HEK293 (cell line): ENCODE data around the gene DBN1.

Experiments
- KLF8 ChIP-seq: fragments of 450-650 bp; formaldehyde crosslinking; IDR thresholded peaks from 2 replicates; pipeline ENCODE4 v1.5.1; 2016; ENCODE audit warnings: missing biosample characterization, missing genetic modification characterization
- KLF9 ChIP-seq: fragments of 450-650 bp; formaldehyde crosslinking; IDR thresholded peaks from 2 replicates; pipeline ENCODE4 v1.5.1; 2016; ENCODE audit warnings: missing biosample characterization, missing genetic modification characterization, low read depth
- MZF1 ChIP-seq: fragments of 450-650 bp; formaldehyde crosslinking; IDR thresholded peaks from 2 replicates; pipeline ENCODE4 v1.5.1; 2017; ENCODE audit warnings: missing biosample characterization, missing genetic modification characterization, borderline replicate concordance
- OSR2 ChIP-seq: fragments of 450-650 bp; formaldehyde crosslinking; IDR thresholded peaks from 2 replicates; pipeline ENCODE4 v1.5.1; 2016; ENCODE audit warnings: missing biosample characterization, missing genetic modification characterization
- RBAK ChIP-seq: fragments of 450-650 bp; formaldehyde crosslinking; IDR thresholded peaks from 2 replicates; pipeline ENCODE4 v1.5.1; 2016; ENCODE audit warnings: missing biosample characterization, missing genetic modification characterization
- SCRT1 ChIP-seq: fragments of 450-650 bp; formaldehyde crosslinking; IDR thresholded peaks from 2 replicates; pipeline ENCODE4 v1.5.1; 2016; ENCODE audit warnings: missing biosample characterization, missing genetic modification characterization, borderline replicate concordance
- SP7 ChIP-seq: fragments of 450-650 bp; formaldehyde crosslinking; IDR thresholded peaks from 2 replicates; pipeline ENCODE4 v1.5.1; 2016; ENCODE audit warnings: missing biosample characterization, missing genetic modification characterization
- TSHZ1 ChIP-seq: fragments of 450-650 bp; formaldehyde crosslinking; IDR thresholded peaks from 2 replicates; pipeline ENCODE4 v1.5.1; 2016; ENCODE audit warnings: missing biosample characterization, missing genetic modification characterization, borderline replicate concordance
- ZBTB21 ChIP-seq: fragments of 450-650 bp; formaldehyde crosslinking; IDR thresholded peaks from 2 replicates; pipeline ENCODE4 v1.5.1; 2017; ENCODE audit warnings: missing biosample characterization, missing genetic modification characterization
- ZBTB48 ChIP-seq: fragments of 450-650 bp; formaldehyde crosslinking; IDR thresholded peaks from 2 replicates; pipeline ENCODE4 v1.5.1; 2016; ENCODE audit warnings: missing biosample characterization, missing genetic modification characterization
- ZBTB8A ChIP-seq: fragments of 450-650 bp; formaldehyde crosslinking; IDR thresholded peaks from 2 replicates; pipeline ENCODE4 v1.5.1; 2016; ENCODE audit warnings: missing biosample characterization, missing genetic modification characterization
- ZFP41 ChIP-seq: fragments of 450-650 bp; formaldehyde crosslinking; IDR thresholded peaks from 2 replicates; pipeline ENCODE4 v1.5.1; 2016; ENCODE audit warnings: missing biosample characterization, missing genetic modification characterization, borderline replicate concordance
- ZNF155 ChIP-seq: fragments of 450-650 bp; formaldehyde crosslinking; IDR thresholded peaks from 2 replicates; pipeline ENCODE4 v1.5.1; 2016; ENCODE audit warnings: missing biosample characterization, missing genetic modification characterization
- ZNF174 ChIP-seq: fragments of 450-650 bp; formaldehyde crosslinking; IDR thresholded peaks from 2 replicates; pipeline ENCODE4 v1.5.0; 2017; ENCODE audit warnings: missing biosample characterization, mild to moderate bottlenecking, missing genetic modification characterization
- ZNF2 ChIP-seq: fragments of 450-650 bp; formaldehyde crosslinking; IDR thresholded peaks from 2 replicates; pipeline ENCODE4 v1.5.1; 2016; ENCODE audit warnings: missing biosample characterization, missing genetic modification characterization
- ZNF202 ChIP-seq: fragments of 450-650 bp; formaldehyde crosslinking; IDR thresholded peaks from 2 replicates; pipeline ENCODE4 v1.5.1; 2016; ENCODE audit warnings: missing biosample characterization, missing genetic modification characterization, borderline replicate concordance
- ZNF221 ChIP-seq: fragments of 450-650 bp; formaldehyde crosslinking; IDR thresholded peaks from 2 replicates; pipeline ENCODE4 v1.5.1; 2017; ENCODE audit warnings: missing biosample characterization, missing genetic modification characterization, borderline replicate concordance
- ZNF302 ChIP-seq: fragments of 450-650 bp; formaldehyde crosslinking; IDR thresholded peaks from 2 replicates; pipeline ENCODE4 v1.5.1; 2016; ENCODE audit warnings: missing biosample characterization, missing genetic modification characterization, low read depth
- ZNF335 ChIP-seq: fragments of 450-650 bp; formaldehyde crosslinking; conservative IDR thresholded peaks from 2 replicates; pipeline ENCODE4 v1.5.1; 2016; ENCODE audit warnings: missing biosample characterization, missing genetic modification characterization
- ZNF398 ChIP-seq: fragments of 450-650 bp; formaldehyde crosslinking; IDR thresholded peaks from 2 replicates; pipeline ENCODE4 v1.5.1; 2017; ENCODE audit warnings: missing biosample characterization, missing genetic modification characterization
- ZNF404 ChIP-seq: fragments of 450-650 bp; formaldehyde crosslinking; IDR thresholded peaks from 2 replicates; pipeline ENCODE4 v1.5.1; 2017; ENCODE audit warnings: missing biosample characterization, missing genetic modification characterization
- ZNF473 ChIP-seq: fragments of 450-650 bp; formaldehyde crosslinking; IDR thresholded peaks from 2 replicates; pipeline ENCODE4 v1.5.1; 2017; ENCODE audit warnings: missing biosample characterization, missing genetic modification characterization
- ZNF488 ChIP-seq: fragments of 450-650 bp; formaldehyde crosslinking; IDR thresholded peaks from 2 replicates; pipeline ENCODE4 v1.5.1; 2016; ENCODE audit warnings: missing biosample characterization, missing genetic modification characterization
- ZNF510 ChIP-seq: fragments of 450-650 bp; formaldehyde crosslinking; IDR thresholded peaks from 2 replicates; pipeline ENCODE4 v1.5.1; 2018; ENCODE audit warnings: mild to moderate bottlenecking, missing genetic modification characterization, missing biosample characterization; ENCODE audit not compliant: insufficient replicate concordance
- ZNF544 ChIP-seq: fragments of 450-650 bp; formaldehyde crosslinking; IDR thresholded peaks from 2 replicates; pipeline ENCODE4 v1.5.0; 2017; ENCODE audit warnings: missing biosample characterization, missing genetic modification characterization
- ZNF549 ChIP-seq: fragments of 450-650 bp; IDR thresholded peaks from 2 replicates; pipeline ENCODE4 v1.5.1; 2018; ENCODE audit warnings: missing biosample characterization, missing genetic modification characterization, mild to moderate bottlenecking, inconsistent platforms, moderate library complexity
- ZNF558 ChIP-seq: fragments of 450-650 bp; formaldehyde crosslinking; IDR thresholded peaks from 2 replicates; pipeline ENCODE4 v1.5.1; 2016; ENCODE audit warnings: missing biosample characterization, missing genetic modification characterization
- ZNF560 ChIP-seq: fragments of 450-650 bp; formaldehyde crosslinking; IDR thresholded peaks from 2 replicates; pipeline ENCODE4 v1.5.1; 2017; ENCODE audit warnings: missing biosample characterization, missing genetic modification characterization, borderline replicate concordance
- ZNF561 ChIP-seq: fragments of 450-650 bp; IDR thresholded peaks from 2 replicates; pipeline ENCODE4 v1.5.1; 2018; ENCODE audit warnings: missing biosample characterization, missing genetic modification characterization, borderline replicate concordance
- ZNF585B ChIP-seq: fragments of 450-650 bp; formaldehyde crosslinking; IDR thresholded peaks from 2 replicates; pipeline ENCODE4 v1.5.1; 2016; ENCODE audit warnings: missing biosample characterization, missing genetic modification characterization
- ZNF701 ChIP-seq: fragments of 450-650 bp; formaldehyde crosslinking; IDR thresholded peaks from 2 replicates; pipeline ENCODE4 v1.5.1; 2016; ENCODE audit warnings: missing biosample characterization, missing genetic modification characterization
- ZSCAN23 ChIP-seq: fragments of 450-650 bp; formaldehyde crosslinking; IDR thresholded peaks from 2 replicates; pipeline ENCODE4 v1.5.1; 2016; ENCODE audit warnings: missing biosample characterization, missing genetic modification characterization
- TF ChIP-seq, protein P1 (sequence below): fragments of 450-650 bp; formaldehyde crosslinking; IDR thresholded peaks from 2 replicates; pipeline ENCODE4 v1.5.1; 2016; ENCODE audit warnings: missing biosample characterization, missing genetic modification characterization

DBN1 gene

GRCh38 chr5:177455036-177455660, 18.3 kb downstream of the DBN1 start (continued):
- TF ChIP-seq ZNF488 (no peak), ZNF561 (tag by site-specific recombination) (peak; percentile 63; the same call in 1 of the 2 replicates), ZNF585B (tag by site-specific recombination) (no peak), ZNF701 (tag by site-specific recombination) (no peak), SCRT1 (tag by site-specific recombination) (no peak), MZF1 (no peak), ZBTB48 (tag by site-specific recombination) (no peak), ZNF398 (tag by site-specific recombination) (peak; percentile 78), ZNF155 (tag by site-specific recombination) (no peak), ZNF302 (tag by site-specific recombination) (no peak), ZBTB21 (no peak), ZNF473 (no peak), ZNF202 (tag by site-specific recombination) (no peak), ZBTB8A (tag by site-specific recombination) (peak; percentile 99), ZNF558 (tag by site-specific recombination) (no peak), KLF8 (no peak), ZNF335 (peak; percentile 92), ZNF2 (tag by site-specific recombination) (no peak), ZNF510 (tag by site-specific recombination) (no peak), RBAK (tag by site-specific recombination) (no peak), ZNF174 (tag by site-specific recombination) (no peak), ZNF221 (no peak), ZNF549 (no peak), ZNF544 (tag by site-specific recombination) (no peak), ZNF404 (tag by site-specific recombination) (no peak), ZFP41 (tag by site-specific recombination) (no peak), KLF9 (tag by site-specific recombination) (no peak), SP7 (tag by site-specific recombination) (no peak; the same call in 1 of the 2 replicates), ZNF560 (tag by site-specific recombination) (no peak), TSHZ1 (tag by site-specific recombination) (0 out of 2 replicates have a peak, but pooled peaks have one; percentile 29), ZSCAN23 (tag by site-specific recombination) (no peak), OSR2 (tag by site-specific recombination) (no peak)
- TF ChIP-seq, protein P1, sequence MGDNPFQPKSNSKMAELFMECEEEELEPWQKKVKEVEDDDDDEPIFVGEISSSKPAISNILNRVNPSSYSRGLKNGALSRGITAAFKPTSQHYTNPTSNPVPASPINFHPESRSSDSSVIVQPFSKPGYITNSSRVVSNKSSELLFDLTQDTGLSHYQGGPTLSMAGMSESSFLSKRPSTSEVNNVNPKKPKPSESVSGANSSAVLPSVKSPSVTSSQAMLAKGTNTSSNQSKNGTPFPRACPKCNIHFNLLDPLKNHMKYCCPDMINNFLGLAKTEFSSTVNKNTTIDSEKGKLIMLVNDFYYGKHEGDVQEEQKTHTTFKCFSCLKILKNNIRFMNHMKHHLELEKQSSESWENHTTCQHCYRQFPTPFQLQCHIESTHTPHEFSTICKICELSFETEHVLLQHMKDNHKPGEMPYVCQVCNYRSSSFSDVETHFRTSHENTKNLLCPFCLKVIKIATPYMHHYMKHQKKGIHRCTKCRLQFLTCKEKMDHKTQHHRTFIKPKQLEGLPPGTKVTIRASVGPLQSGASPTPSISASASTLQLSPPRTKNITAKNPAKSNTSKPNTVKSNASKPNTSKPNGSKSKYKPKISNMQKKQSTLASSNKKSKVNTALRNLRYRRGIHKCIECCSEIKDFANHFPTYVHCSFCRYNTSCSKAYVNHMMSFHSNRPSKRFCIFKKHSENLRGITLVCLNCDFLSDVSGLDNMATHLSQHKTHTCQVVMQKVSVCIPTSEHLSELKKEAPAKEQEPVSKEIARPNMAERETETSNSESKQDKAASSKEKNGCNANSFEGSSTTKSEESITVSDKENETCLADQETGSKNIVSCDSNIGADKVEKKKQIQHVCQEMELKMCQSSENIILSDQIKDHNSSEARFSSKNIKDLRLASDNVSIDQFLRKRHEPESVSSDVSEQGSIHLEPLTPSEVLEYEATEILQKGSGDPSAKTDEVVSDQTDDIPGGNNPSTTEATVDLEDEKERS (tag by site-specific recombination), result no peak
